Vagina (tissue), 2 donors: ENCODE results near the gene SLC19A1. TPM values are rescaled to one million over a fixed set of nuclear protein-coding genes. Genes with fewer than 3 reads are reported as not detected.

ENCODE experiments used
- DNase-seq, 2 donors: peaks; one replicate each; pipeline ENCODE4 v3.0.0-alpha.2; 2017; ENCODE audit errors: extremely low spot score in 2 of 2
- H3K27ac ChIP-seq: fragments of 200-600 bp; sonication (generic); one replicate; pipeline ENCODE4 v1.5.1; 2019
- H3K27me3 ChIP-seq: fragments of 200-600 bp; sonication (generic); one replicate; pipeline ENCODE4 v1.5.1; 2019
- H3K36me3 ChIP-seq, 2 donors: fragments of 200-600 bp; sonication (generic); one replicate each; pipeline ENCODE4 v1.5.1; 2017 to 2019
- H3K4me1 ChIP-seq: fragments of 200-600 bp; sonication (generic); one replicate; pipeline ENCODE4 v1.5.1; 2019
- H3K4me3 ChIP-seq, 2 donors: fragments of 200-600 bp; sonication (generic); 1 replicate in 1 of 2; 2 replicates in 1 of 2; pipeline ENCODE4 v1.5.1; 2016 to 2019
- H3K9me3 ChIP-seq: fragments of 200-600 bp; sonication (generic); one replicate; pipeline ENCODE4 v1.5.1; 2019
- CTCF ChIP-seq, 3 experiments: fragments of 450-650 bp in 2 of 3; fragments of 200-600 bp in 1 of 3; sonication (generic) in 1 of 3; IDR thresholded peaks; one replicate each; pipeline ENCODE4 v1.5.1; 2017 to 2019; ENCODE audit warnings: antibody characterized with exemption in 3 of 3, mild to moderate bottlenecking in 2 of 3, moderate library complexity in 2 of 3
- POLR2A ChIP-seq, 2 donors: fragments of 450-650 bp; IDR thresholded peaks; one replicate each; pipeline ENCODE4 v1.6.1; 2017; ENCODE audit warnings: antibody characterized with exemption in 2 of 2, mild to moderate bottlenecking in 2 of 2, moderate library complexity in 2 of 2
- POLR2AphosphoS5 ChIP-seq, 2 donors: sonication (generic); formaldehyde crosslinking; IDR thresholded peaks; one replicate each; pipeline ENCODE4 v1.9.0; 2017; ENCODE audit warnings: antibody characterized with exemption in 2 of 2, mild to moderate bottlenecking in 2 of 2, low read depth in 1 of 2; ENCODE audit not compliant: insufficient read depth in 1 of 2
- intact Hi-C: fragments of 100-400 bp; cut with DNase I; formaldehyde crosslinking; loops from one replicate; pipeline ENCODE4 v1.15.1; 2023
- total RNA-seq: library from RNA; depleted of rRNA; stranded (reverse); fragments of >200 nt; gene quantifications from one replicate; pipeline ENCODE4 v1.2.3, GENCODE V29; 2016

SLC19A1 gene
- total RNA-seq, 1 donor from 2014 or later: 4.9 TPM

- no peak for TF ChIP-seq POLR2A (IDR thresholded peaks at IDR 0.05)
- no peak for TF ChIP-seq POLR2AphosphoS5 (IDR thresholded peaks at IDR 0.05; ENCODE audit: insufficient read depth in 1 of 2, low read depth in 1 of 2)
- TF ChIP-seq CTCF (IDR thresholded peaks at IDR 0.05): no peak
- H3K9me3 ChIP-seq: peaks cover 22% of the 10 kb centered on the region
These were observed 21.0 kb downstream of the SLC19A1 start for GRCh38 chr21:45521241-45521640.

GRCh38 chr21:45519182-45519581 is 23.1 kb downstream of the SLC19A1 start:
- peaks cover 22% of the 10 kb centered on the region for H3K9me3 ChIP-seq
- no peaks in the 10 kb centered on the region for H3K36me3 ChIP-seq
- TF ChIP-seq POLR2A (IDR thresholded peaks at IDR 0.05): no peak
- TF ChIP-seq POLR2AphosphoS5 (IDR thresholded peaks at IDR 0.05; ENCODE audit: insufficient read depth in 1 of 2, low read depth in 1 of 2): no peak
- TF ChIP-seq CTCF (IDR thresholded peaks at IDR 0.05): no peak
- H3K27ac ChIP-seq: no peak overlapping the region
- DNase-seq: no peak
- no peaks in the 10 kb centered on the region for H3K27me3 ChIP-seq
- no peaks in the 10 kb centered on the region for H3K4me1 ChIP-seq
- no peak overlapping the region for H3K4me3 ChIP-seq
- intact Hi-C loops: no loop called here

More at GRCh38 chr21:45521241-45521640, 21.0 kb downstream of the SLC19A1 start:
- intact Hi-C loops: no loop called here
- no peak for DNase-seq
- Histone ChIP-seq H3K36me3 (no peaks in the 10 kb centered on the region), H3K4me3 (no peak overlapping the region), H3K4me1 (no peaks in the 10 kb centered on the region), H3K27me3 (no peaks in the 10 kb centered on the region), H3K27ac (no peak overlapping the region)

GRCh38 chr21:45518742-45519141 is 23.5 kb downstream of the SLC19A1 start:
- no peak overlapping the region for H3K4me3 ChIP-seq
- H3K27me3 ChIP-seq: no peaks in the 10 kb centered on the region
- peaks cover 22% of the 10 kb centered on the region for H3K9me3 ChIP-seq
- no peak for DNase-seq
- intact Hi-C loops: no loop called here
- H3K4me1 ChIP-seq: no peaks in the 10 kb centered on the region
- H3K27ac ChIP-seq: no peak overlapping the region
- no peaks in the 10 kb centered on the region for H3K36me3 ChIP-seq
- TF ChIP-seq POLR2A (IDR thresholded peaks at IDR 0.05) (no peak), POLR2AphosphoS5 (IDR thresholded peaks at IDR 0.05; ENCODE audit: insufficient read depth in 1 of 2, low read depth in 1 of 2) (no peak), CTCF (IDR thresholded peaks at IDR 0.05) (no peak)

GRCh38 chr21:45517249-45518065 is 24.8 kb downstream of the SLC19A1 start:
- H3K4me3 ChIP-seq: no peak overlapping the region
- peaks cover 0 to 2% of the 10 kb centered on the region in 2 donors for H3K36me3 ChIP-seq
- peaks cover 22% of the 10 kb centered on the region for H3K9me3 ChIP-seq
- H3K27me3 ChIP-seq: no peaks in the 10 kb centered on the region
- TF ChIP-seq POLR2AphosphoS5 (IDR thresholded peaks at IDR 0.05; ENCODE audit: insufficient read depth in 1 of 2, low read depth in 1 of 2): no peak
- TF ChIP-seq CTCF (IDR thresholded peaks at IDR 0.05): no peak
- TF ChIP-seq POLR2A (IDR thresholded peaks at IDR 0.05): no peak
- H3K27ac ChIP-seq: no peak overlapping the region
- no peak for DNase-seq
- intact Hi-C loops: no loop called here
- H3K4me1 ChIP-seq: no peaks in the 10 kb centered on the region

- no peak for DNase-seq
- Histone ChIP-seq H3K9me3 (peaks cover 22% of the 10 kb centered on the region), H3K27me3 (no peaks in the 10 kb centered on the region), H3K27ac (no peak overlapping the region), H3K4me1 (no peaks in the 10 kb centered on the region), H3K36me3 (peaks cover 0 to 8% of the 10 kb centered on the region in 2 donors), H3K4me3 (no peak overlapping the region)
- TF ChIP-seq POLR2A (IDR thresholded peaks at IDR 0.05) (no peak), POLR2AphosphoS5 (IDR thresholded peaks at IDR 0.05; ENCODE audit: insufficient read depth in 1 of 2, low read depth in 1 of 2) (no peak), CTCF (IDR thresholded peaks at IDR 0.05) (no peak)
- intact Hi-C loops: no loop called here
These were observed 25.5 kb downstream of the SLC19A1 start for GRCh38 chr21:45516671-45517151.
